ENCODE measurements around the gene SLC39A9.
A peak's percentile ranks its signal among the peaks of the same experiment; 100 is the strongest.

SLC39A9 gene

DNA sequence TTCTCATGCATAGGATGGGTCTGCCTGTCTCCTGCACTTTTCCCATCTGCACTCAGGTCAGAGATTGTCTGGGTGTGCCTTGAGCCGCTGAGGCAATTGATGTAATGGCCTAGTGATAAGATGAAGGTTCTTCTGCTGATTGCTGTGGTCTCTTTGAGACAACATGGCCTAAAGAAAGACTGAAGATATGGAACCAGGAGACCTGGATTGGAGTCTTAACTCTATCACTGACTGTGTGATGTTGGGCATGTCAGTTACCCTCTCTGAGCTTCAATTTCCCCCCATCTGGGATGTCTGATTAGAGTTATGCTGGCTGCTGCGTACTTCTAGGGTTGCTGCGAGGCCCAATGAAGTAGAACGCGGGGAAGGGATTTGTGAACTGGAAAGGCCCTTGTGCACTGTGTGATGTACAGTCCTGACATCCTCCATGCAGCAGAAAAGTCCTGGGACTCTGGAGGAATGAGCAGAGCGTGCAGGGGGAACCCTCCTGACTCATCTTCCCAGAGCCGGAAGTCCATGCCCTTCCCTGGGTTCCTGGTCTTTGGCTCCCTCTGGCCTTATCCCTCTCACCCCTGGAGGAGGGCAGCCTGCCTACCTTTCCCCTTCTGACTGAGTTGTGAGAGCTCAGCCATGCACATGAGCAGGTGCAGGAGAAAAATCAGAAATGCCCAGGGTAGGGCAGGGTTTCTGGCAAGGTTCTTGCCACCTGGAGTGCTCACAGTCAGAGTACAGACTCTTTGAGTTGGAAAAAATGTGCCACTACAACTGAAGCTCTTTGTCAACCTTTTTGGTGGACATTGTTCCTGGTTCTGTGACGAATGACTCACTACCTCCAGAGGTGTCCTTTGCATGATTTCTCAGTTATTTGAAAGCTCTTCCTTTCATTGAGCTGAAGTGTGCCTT is 107.1 kb downstream of the SLC39A9 start:
- peak; percentile 26 for DNase-seq

DNA sequence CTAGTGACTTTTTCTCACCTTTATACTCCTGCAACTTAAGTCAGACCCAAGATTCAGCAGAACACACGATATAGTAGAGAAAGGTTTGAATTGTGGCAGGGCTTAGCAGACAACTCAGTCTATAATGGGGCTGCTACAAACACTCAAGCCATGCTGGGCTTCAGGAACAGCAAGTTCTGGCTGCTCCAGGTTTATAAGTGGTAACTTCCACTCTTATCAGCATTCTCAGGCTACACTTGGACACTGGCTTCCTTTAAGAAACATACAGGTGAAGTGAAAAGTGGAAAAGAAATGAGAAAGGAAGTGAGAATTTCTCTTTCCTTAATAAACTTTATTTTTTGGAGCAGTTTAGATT is 107.7 kb downstream of the SLC39A9 start:
- DNase-seq = no peak

Measured in EL (cell line).